HG03045 (cell line): ENCODE data around the gene DPF3.

ENCODE experiments used
- ATAC-seq: cut with Tn5 transposase; IDR thresholded peaks from one replicate; pipeline ENCODE4 v1.9.1; 2021; ENCODE audit warnings: mild to moderate bottlenecking, moderate library complexity; ENCODE audit not compliant: unreplicated experiment

DPF3 gene

GRCh38 chr14:72606879-72607278, 287.0 kb downstream of the DPF3 start:
- ATAC-seq: no peak

- ATAC-seq: no peak
Observed at GRCh38 chr14:72605921-72606220, 288.0 kb downstream of the DPF3 start.

- no peak for ATAC-seq
Observed at GRCh38 chr14:72605096-72605920, 288.6 kb downstream of the DPF3 start.

- no peak for ATAC-seq
Observed at GRCh38 chr14:72604133-72604532, 289.8 kb downstream of the DPF3 start.

GRCh38 chr14:72603639-72604038, 290.3 kb downstream of the DPF3 start:
- ATAC-seq: no peak

- no peak for ATAC-seq
Observed at GRCh38 chr14:72600551-72601330, 293.2 kb downstream of the DPF3 start.

- no peak for ATAC-seq
Observed at GRCh38 chr14:72599579-72600470, 294.1 kb downstream of the DPF3 start.

- ATAC-seq: peak; percentile 69
Observed at GRCh38 chr14:72598306-72598705, 295.6 kb downstream of the DPF3 start.

- ATAC-seq: peak; percentile 24
Observed at GRCh38 chr14:72597252-72598233, 296.4 kb downstream of the DPF3 start.

- no peak for ATAC-seq
Observed at GRCh38 chr14:72595152-72595862, 298.6 kb downstream of the DPF3 start.

- no peak for ATAC-seq
Observed at GRCh38 chr14:72594099-72594901, 299.6 kb downstream of the DPF3 start.

- no peak for ATAC-seq
Observed at GRCh38 chr14:72591391-72591790, 302.5 kb downstream of the DPF3 start.

GRCh38 chr14:72590577-72590976, 303.3 kb downstream of the DPF3 start:
- no peak for ATAC-seq

GRCh38 chr14:72589652-72590051, 304.2 kb downstream of the DPF3 start:
- ATAC-seq: no peak

- no peak for ATAC-seq
Observed at GRCh38 chr14:72588521-72588920, 305.4 kb downstream of the DPF3 start.

- no peak for ATAC-seq
Observed at GRCh38 chr14:72583316-72584272, 310.3 kb downstream of the DPF3 start.

- ATAC-seq: no peak
Observed at GRCh38 chr14:72582582-72582981, 311.3 kb downstream of the DPF3 start.

GRCh38 chr14:72578514-72578913, 315.4 kb downstream of the DPF3 start:
- no peak for ATAC-seq
